Anterior cingulate cortex (tissue), 58 donors: ENCODE results near the gene ERLIN1.
A peak's percentile ranks its signal among the peaks of the same experiment; 100 is the strongest.
"Not testable (repeated sequence)": the region's sequence is repeated elsewhere in the genome, so short reads cannot be mapped to it uniquely, and the experiment has no call there.

ENCODE experiments used
- DNase-seq, 58 donors: peaks; one replicate each; lab custom pipeline; 2025; lab: John Stamatoyannopoulos, UW

Gene ERLIN1

GRCh38 chr10:100138921-100139496, 46.8 kb downstream of the ERLIN1 start:
- DNase-seq, result no peak

GRCh38 chr10:100135486-100135885, 50.3 kb downstream of the ERLIN1 start:
- DNase-seq, result no peak

GRCh38 chr10:100133801-100134200, 52.0 kb downstream of the ERLIN1 start:
- no peak for DNase-seq

DNA sequence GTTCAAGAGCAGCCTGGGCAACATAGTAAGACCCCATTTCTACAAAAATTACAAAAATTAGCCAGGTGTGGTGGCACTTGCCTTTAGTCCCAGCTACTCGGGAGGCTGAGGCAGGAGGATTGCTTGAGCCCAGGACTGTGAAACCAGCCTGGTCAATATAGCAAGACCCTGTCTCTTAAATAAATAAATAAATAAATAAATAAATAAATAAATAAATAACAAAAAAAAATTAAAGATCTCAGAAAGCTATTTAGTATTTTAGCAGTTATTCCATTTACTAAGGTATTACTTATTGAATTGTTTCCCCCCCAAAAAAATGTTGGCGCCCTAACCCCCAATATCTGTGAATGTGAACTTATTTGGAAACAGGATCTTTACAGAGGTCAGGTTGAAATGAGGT, 53.4 kb downstream of the ERLIN1 start:
- no peak for DNase-seq

GRCh38 chr10:100131571-100131970, 54.3 kb downstream of the ERLIN1 start:
- no peak for DNase-seq

- no peak for DNase-seq
Measured at GRCh38 chr10:100130831-100131230, 55.0 kb downstream of the ERLIN1 start.

DNA sequence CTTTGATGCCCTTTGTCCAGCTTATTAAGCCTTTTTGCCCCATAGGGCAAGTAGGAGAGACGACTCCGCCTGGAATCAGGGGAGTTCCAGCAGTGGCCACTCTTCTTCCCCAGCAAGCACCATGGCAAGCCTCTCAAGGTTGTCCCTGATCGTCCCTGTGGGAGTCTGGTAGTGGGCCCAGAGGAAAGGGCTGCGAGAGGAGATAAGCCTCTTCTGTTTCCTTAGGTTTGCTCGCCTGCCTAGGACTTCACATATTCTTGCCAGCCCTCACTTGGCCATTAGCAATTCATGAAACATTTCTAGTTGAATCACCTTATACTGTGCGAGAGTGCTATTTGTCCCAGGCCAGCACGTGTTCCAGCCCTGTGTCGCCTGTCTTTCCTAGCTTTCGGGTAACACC, 56.4 kb downstream of the ERLIN1 start:
- DNase-seq, result no peak

GRCh38 chr10:100128951-100129350, 56.9 kb downstream of the ERLIN1 start:
- DNase-seq, result no peak

DNA sequence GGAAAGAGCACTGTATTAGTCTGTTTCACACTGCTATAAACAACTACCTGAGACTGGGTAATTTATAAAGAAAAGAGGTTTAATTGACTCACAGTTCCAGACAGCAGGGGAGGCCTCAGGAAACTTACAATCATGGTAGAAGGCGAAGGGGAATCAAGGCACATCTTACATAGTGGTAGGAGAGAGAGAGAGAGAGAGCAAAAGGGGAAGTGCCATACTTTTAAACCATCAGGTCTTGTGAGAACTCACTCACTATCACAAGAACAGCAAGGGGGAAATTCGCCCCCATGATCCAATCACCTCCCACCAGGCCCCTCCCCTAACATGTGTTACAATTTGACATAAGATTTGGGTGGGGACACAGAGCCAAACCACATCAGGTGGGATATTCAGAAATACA, 60.5 kb downstream of the ERLIN1 start:
- not testable (repeated sequence) for DNase-seq

DNA sequence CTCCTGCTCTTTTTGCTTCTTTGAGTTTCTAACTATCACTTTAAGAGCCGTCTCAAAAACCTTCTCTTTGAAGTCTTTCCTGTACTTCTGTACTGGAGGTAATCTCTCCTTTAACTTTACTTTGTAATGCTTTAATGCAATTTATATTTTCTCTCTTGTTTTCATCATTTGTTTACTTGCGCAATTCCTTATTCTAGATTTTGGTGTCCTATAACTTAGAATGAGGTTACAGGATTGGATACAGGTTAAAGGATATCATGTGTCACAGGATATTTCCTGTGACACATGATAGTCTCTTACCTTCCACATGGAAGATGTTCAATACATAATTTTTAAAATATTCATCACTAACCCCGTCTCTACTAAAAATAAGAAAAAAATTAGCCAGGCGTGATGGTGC, 61.7 kb downstream of the ERLIN1 start:
- no peak for DNase-seq

GRCh38 chr10:100122780-100123179, 63.0 kb downstream of the ERLIN1 start:
- DNase-seq, result no peak

- DNase-seq, result no peak
Measured at GRCh38 chr10:100120550-100120949, 65.3 kb downstream of the ERLIN1 start.

- no peak for DNase-seq
Measured at GRCh38 chr10:100119726-100120125, 66.1 kb downstream of the ERLIN1 start.

- peak in 1 of 58 donors; percentile 0 for DNase-seq
Measured at GRCh38 chr10:100114976-100115770, 70.7 kb downstream of the ERLIN1 start.

DNA sequence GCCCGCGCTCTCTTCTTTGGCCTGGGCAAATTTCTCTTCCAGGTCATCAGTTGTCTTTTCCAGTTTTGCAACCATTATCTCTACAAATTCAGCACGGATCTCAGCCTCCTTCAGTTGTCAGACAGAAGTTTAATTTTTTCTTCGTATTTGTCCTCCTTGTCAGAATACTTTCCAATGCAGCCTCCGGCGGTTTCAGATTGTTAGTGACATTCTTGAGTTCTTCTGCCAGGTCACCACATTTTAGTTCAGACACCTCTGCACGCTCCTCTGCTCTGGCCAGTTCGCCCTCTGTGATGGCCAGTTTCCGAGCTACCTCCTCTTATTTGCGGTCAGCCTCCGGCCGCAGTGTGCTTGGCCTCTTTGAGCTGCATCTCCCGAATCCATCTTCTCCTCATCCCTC, 71.4 kb downstream of the ERLIN1 start:
- no peak for DNase-seq

- DNase-seq, result no peak
Measured at GRCh38 chr10:100109670-100110069, 76.2 kb downstream of the ERLIN1 start.

DNA sequence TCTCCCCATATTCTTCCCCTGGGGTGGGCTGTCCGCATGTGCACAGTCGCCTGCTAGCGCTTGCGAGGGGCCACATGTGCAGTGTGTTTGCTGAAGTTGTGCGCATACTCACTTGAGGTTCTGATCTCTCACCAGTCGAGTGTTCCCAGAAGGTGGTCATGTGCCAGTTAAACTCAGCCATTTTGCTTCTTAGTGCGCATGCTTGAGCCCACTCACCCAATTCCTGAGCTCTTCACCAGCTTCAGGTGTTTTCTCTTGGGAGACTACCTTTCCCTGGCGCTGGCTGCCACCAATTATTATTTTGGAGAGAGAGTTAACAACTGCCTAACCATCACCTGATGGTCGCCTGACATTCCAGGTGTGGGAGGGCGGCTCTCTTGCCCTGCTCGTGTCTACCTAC, 79.0 kb downstream of the ERLIN1 start:
- no peak for DNase-seq

GRCh38 chr10:100104300-100104699, 81.5 kb downstream of the ERLIN1 start:
- DNase-seq, result no peak

GRCh38 chr10:100103581-100103980, 82.2 kb downstream of the ERLIN1 start:
- DNase-seq, result no peak

GRCh38 chr10:100101192-100102076, 84.4 kb downstream of the ERLIN1 start:
- no peak for DNase-seq

- DNase-seq, result no peak
Measured at GRCh38 chr10:100100651-100101184, 85.1 kb downstream of the ERLIN1 start.
